NB4 (cell line): ENCODE measurements around the gene AKAP6.

ENCODE experiments used
- POLR2A ChIP-seq: IDR thresholded peaks from 2 replicates; pipeline ENCODE4 v1.6.1; 2011; ENCODE audit warnings: mild to moderate bottlenecking; ENCODE audit not compliant: insufficient read length; ENCODE audit errors: extremely low read depth
- TF ChIP-seq, protein P1 (sequence below): IDR thresholded peaks from one replicate; pipeline ENCODE4 v1.5.1; 2012; ENCODE audit warnings: low read depth, low read length
- TF ChIP-seq, protein P2 (sequence below): IDR thresholded peaks from 2 replicates; pipeline ENCODE4 v1.6.1; 2011; ENCODE audit warnings: low read depth, low read length

DNA sequence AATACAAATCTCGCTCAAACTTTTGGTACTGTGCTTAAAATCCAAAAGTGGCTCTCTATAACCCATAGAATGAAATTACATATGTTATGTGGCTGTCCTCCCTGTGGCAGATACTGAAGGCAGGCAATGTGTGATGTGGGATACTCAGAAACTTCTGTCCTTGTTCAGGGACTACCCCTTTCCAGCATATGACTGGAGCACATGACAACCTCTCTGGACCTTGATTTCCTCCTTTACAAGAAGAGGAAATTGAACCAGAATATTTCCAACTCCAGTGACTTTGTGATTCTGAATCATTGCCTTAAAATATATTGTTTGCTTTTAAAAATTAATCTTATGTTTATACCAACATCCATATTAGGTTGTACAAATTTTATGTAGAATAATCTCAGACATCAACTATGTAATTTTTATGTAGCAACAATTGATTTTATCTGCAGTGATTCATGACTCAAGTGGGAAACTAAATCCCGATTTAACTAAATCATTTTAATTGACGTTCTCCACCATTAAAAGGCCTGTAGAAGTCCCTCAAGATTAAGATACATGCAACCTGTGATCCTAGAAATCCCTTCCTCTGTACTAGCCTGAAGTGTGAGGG is 162.4 kb downstream of the AKAP6 start:
- TF ChIP-seq, protein P1, sequence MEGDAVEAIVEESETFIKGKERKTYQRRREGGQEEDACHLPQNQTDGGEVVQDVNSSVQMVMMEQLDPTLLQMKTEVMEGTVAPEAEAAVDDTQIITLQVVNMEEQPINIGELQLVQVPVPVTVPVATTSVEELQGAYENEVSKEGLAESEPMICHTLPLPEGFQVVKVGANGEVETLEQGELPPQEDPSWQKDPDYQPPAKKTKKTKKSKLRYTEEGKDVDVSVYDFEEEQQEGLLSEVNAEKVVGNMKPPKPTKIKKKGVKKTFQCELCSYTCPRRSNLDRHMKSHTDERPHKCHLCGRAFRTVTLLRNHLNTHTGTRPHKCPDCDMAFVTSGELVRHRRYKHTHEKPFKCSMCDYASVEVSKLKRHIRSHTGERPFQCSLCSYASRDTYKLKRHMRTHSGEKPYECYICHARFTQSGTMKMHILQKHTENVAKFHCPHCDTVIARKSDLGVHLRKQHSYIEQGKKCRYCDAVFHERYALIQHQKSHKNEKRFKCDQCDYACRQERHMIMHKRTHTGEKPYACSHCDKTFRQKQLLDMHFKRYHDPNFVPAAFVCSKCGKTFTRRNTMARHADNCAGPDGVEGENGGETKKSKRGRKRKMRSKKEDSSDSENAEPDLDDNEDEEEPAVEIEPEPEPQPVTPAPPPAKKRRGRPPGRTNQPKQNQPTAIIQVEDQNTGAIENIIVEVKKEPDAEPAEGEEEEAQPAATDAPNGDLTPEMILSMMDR, result no peak
- TF ChIP-seq POLR2A, result no peak
- TF ChIP-seq, protein P2, sequence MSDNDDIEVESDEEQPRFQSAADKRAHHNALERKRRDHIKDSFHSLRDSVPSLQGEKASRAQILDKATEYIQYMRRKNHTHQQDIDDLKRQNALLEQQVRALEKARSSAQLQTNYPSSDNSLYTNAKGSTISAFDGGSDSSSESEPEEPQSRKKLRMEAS, result no peak
